HUES6 (cell line): ENCODE measurements around the gene KRT80.
A peak's percentile ranks its signal among the peaks of the same experiment; 100 is the strongest.

Source experiments
- H3K27ac ChIP-seq: 2 replicates; pipeline ENCODE4 v1.7.0; 2013; ENCODE audit warnings: low read depth, mild to moderate bottlenecking, low read length, inconsistent platforms
- H3K27me3 ChIP-seq: 2 replicates; pipeline ENCODE4 v1.6.1; 2013; ENCODE audit warnings: low read length; ENCODE audit not compliant: control insufficient read depth, insufficient read depth
- H3K36me3 ChIP-seq: 2 replicates; pipeline ENCODE4 v1.6.1; 2013; ENCODE audit warnings: low read length; ENCODE audit not compliant: control insufficient read depth, insufficient read depth
- H3K4me1 ChIP-seq: 2 replicates; pipeline ENCODE4 v1.6.1; 2013; ENCODE audit warnings: low read length; ENCODE audit not compliant: control insufficient read depth, insufficient read depth
- H3K4me3 ChIP-seq: 2 replicates; pipeline ENCODE4 v1.5.1; 2013; ENCODE audit warnings: low read depth, low read length
- H3K9ac ChIP-seq: one replicate; pipeline ENCODE4 v1.6.1; 2013; ENCODE audit warnings: mild to moderate bottlenecking, low read length
- H3K9me3 ChIP-seq: 2 replicates; pipeline ENCODE4 v1.6.1; 2013; ENCODE audit warnings: low read depth, low read length; ENCODE audit not compliant: control insufficient read depth, insufficient read depth

The KRT80 gene

GRCh38 chr12:52157566-52158150 lies 34.2 kb downstream of the KRT80 start:
- Histone ChIP-seq H3K9ac (no peak overlapping the region), H3K27ac (no peak overlapping the region), H3K4me1 (peaks cover under 1% of the 10 kb centered on the region), H3K9me3 (no peaks in the 10 kb centered on the region), H3K36me3 (no peaks in the 10 kb centered on the region), H3K27me3 (no peaks in the 10 kb centered on the region), H3K4me3 (no peak overlapping the region)

GRCh38 chr12:52156757-52157565 lies 34.9 kb downstream of the KRT80 start:
- H3K27me3 ChIP-seq, result no peaks in the 10 kb centered on the region
- no peaks in the 10 kb centered on the region for H3K36me3 ChIP-seq
- H3K27ac ChIP-seq, result no peak overlapping the region
- no peaks in the 10 kb centered on the region; the same call in none of the 2 replicates for H3K4me1 ChIP-seq
- H3K9ac ChIP-seq, result no peak overlapping the region
- no peak overlapping the region for H3K4me3 ChIP-seq
- no peaks in the 10 kb centered on the region for H3K9me3 ChIP-seq

GRCh38 chr12:52156311-52156710 lies 35.5 kb downstream of the KRT80 start:
- no peaks in the 10 kb centered on the region for H3K27me3 ChIP-seq
- no peaks in the 10 kb centered on the region; the same call in none of the 2 replicates for H3K4me1 ChIP-seq
- H3K9me3 ChIP-seq, result no peaks in the 10 kb centered on the region
- H3K36me3 ChIP-seq, result no peaks in the 10 kb centered on the region
- no peak overlapping the region for H3K27ac ChIP-seq
- no peak overlapping the region for H3K9ac ChIP-seq
- no peak overlapping the region for H3K4me3 ChIP-seq

- H3K9me3 ChIP-seq, result no peaks in the 10 kb centered on the region
- H3K9ac ChIP-seq, result no peak overlapping the region
- no peaks in the 10 kb centered on the region for H3K36me3 ChIP-seq
- no peaks in the 10 kb centered on the region for H3K27me3 ChIP-seq
- H3K4me1 ChIP-seq, result peaks cover 3% of the 10 kb centered on the region
- no peak overlapping the region for H3K4me3 ChIP-seq
- no peak overlapping the region for H3K27ac ChIP-seq
Observed at GRCh38 chr12:52155048-52155868, 36.6 kb downstream of the KRT80 start.

- peaks cover 26% of the 10 kb centered on the region for H3K4me1 ChIP-seq
- H3K27ac ChIP-seq, result no peak overlapping the region
- no peaks in the 10 kb centered on the region for H3K9me3 ChIP-seq
- no peaks in the 10 kb centered on the region for H3K36me3 ChIP-seq
- no peaks in the 10 kb centered on the region for H3K27me3 ChIP-seq
- H3K4me3 ChIP-seq, result no peak overlapping the region
- H3K9ac ChIP-seq, result no peak overlapping the region
Observed at GRCh38 chr12:52152905-52153317, 38.9 kb downstream of the KRT80 start.

- H3K9ac ChIP-seq, result no peak overlapping the region
- H3K4me1 ChIP-seq, result peaks cover 33% of the 10 kb centered on the region
- H3K27me3 ChIP-seq, result no peaks in the 10 kb centered on the region
- peak overlapping the region; percentile 44 for H3K4me3 ChIP-seq
- H3K27ac ChIP-seq, result no peak overlapping the region
- no peaks in the 10 kb centered on the region for H3K9me3 ChIP-seq
- H3K36me3 ChIP-seq, result no peaks in the 10 kb centered on the region
Observed at GRCh38 chr12:52151837-52152783, 39.7 kb downstream of the KRT80 start.

- Histone ChIP-seq H3K36me3 (no peaks in the 10 kb centered on the region), H3K9ac (no peak overlapping the region), H3K4me1 (peaks cover 37% of the 10 kb centered on the region), H3K27me3 (no peaks in the 10 kb centered on the region), H3K27ac (no peak overlapping the region), H3K4me3 (no peak overlapping the region), H3K9me3 (no peaks in the 10 kb centered on the region)
Observed at GRCh38 chr12:52151153-52151836, 40.5 kb downstream of the KRT80 start.

GRCh38 chr12:52149651-52150241 lies 42.1 kb downstream of the KRT80 start:
- peak overlapping the region; percentile 88 for H3K9ac ChIP-seq
- no peaks in the 10 kb centered on the region for H3K27me3 ChIP-seq
- peaks cover 46% of the 10 kb centered on the region for H3K4me1 ChIP-seq
- peak overlapping the region; percentile 97; the same call in 1 of the 2 replicates for H3K27ac ChIP-seq
- no peak overlapping the region for H3K4me3 ChIP-seq
- H3K9me3 ChIP-seq, result no peaks in the 10 kb centered on the region
- H3K36me3 ChIP-seq, result no peaks in the 10 kb centered on the region

- Histone ChIP-seq H3K27ac (peak overlapping the region; percentile 97), H3K36me3 (no peaks in the 10 kb centered on the region), H3K27me3 (no peaks in the 10 kb centered on the region), H3K4me3 (no peak overlapping the region), H3K4me1 (peaks cover 46% of the 10 kb centered on the region), H3K9ac (peak overlapping the region; percentile 88), H3K9me3 (no peaks in the 10 kb centered on the region)
Observed at GRCh38 chr12:52149182-52149641, 42.6 kb downstream of the KRT80 start.
